SHP77 treated with DMSO at 0.1 percent for 48 hours (cell line): ENCODE data around the gene ACOXL.
"Not testable (repeated sequence)": the region's sequence is repeated elsewhere in the genome, so short reads cannot be mapped to it uniquely, and the experiment has no call there.

Source experiments
- DNase-seq: peaks from one replicate; lab custom pipeline; 2025; lab: John Stamatoyannopoulos, UW

The ACOXL gene

DNA sequence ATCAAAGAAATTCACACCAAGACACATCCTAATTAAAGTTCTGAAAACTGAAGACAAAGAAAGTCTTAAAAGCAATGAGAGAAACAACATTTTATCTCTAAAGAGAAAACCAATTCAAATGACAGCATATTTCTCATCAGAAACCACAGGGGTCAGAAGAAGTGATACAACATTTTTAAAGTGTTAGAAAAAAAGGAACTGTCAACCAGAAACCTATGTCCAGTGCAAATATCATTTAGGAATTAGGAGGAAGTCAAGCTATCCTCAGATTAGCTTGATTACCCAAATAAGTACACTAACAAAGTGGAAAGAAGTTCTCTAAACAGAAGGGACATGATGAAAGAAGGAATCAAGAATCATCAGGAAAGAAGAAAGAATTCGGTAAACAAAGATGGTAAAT lies 328.8 kb downstream of the ACOXL start:
- no peak for DNase-seq

DNA sequence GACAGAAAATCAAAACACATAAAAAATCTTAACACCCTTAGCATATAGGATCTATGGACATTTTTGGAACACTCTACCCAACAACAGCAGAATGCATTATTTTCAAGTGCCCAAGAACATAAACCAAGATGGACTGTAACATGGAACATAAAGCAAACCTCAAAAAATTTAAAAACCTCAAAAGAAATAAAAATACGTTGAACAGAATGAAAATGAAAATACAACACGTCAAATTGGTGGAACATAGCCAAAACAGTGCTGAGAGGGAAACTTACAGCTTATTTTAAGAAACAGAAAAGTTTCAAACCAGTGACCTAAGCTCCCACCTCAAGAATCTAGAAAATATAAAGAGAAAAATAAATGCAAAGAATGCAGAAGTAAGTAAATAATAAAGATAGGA lies 330.0 kb downstream of the ACOXL start:
- no peak for DNase-seq

DNA sequence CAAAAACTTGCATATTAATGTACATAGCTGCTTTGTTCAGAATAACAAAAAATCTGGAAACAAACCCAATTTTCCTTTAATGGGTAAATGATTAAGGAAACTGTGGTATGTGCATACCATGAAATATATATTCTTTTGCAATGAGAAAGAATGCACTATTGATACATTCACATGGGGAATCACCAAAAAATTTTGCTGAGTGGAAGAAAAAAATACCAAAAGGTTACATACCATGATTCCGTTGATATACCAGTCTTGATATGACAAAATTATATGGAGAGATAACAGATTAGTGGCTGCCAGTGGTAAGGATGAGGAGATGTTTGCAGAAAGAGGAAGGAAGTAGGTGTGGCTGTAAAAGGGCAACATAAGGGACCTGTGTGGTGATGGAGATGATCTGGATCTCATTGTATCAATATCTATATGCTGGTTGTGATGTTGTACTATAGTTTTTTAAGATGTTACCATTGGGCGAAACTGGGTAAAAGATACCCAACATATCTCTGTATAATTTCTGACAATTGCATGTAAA lies 333.8 kb downstream of the ACOXL start:
- DNase-seq, result no peak

DNA sequence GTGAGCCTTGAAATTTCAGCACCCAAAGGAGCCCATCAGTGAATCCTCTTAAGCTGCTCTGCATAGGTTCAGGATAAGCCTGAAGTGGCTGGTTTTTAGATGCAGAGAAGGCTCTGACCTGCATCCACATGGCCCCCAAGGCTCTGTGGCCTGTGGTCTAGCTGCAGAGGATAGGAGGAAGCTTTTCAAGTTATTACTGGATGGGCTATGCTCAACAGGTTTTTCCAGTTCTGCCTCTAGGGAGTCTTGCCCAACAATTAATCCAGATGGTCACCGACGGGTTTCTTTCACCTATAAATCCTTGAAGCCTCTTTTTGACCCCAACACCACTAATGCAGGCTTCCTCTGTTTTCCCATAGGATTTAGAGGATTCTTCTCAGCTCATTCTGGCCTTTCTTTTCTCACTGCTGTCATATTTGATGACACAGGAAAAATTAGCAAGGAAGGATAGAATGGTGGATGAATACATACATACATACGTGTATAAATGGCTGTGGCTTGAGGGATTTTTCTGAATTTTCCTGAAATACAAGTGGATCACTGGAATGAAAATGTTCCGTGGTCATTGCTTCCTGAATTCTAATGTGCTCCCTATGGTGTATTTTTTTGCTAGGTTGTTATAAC lies 336.2 kb downstream of the ACOXL start:
- no peak for DNase-seq

DNA sequence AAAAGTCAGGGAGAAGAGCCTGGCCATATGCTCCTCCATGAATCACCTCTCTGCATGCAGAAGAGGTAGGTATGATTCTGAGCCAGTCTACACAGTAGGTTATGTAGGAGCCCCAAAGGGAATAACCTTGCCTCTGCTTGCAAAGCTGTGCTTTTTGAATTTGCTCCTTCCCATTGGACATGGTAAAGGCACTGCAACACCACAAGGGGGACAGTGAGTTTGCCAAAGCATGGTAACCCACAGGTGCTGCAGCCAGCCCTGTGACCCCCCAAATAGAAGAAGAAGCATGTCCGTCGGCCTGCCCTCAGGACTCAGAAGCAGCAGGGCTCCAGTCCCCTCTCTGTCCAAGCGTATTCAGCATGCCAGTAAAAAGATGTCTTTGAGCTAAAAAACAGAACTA lies 337.3 kb downstream of the ACOXL start:
- DNase-seq, result no peak

DNA sequence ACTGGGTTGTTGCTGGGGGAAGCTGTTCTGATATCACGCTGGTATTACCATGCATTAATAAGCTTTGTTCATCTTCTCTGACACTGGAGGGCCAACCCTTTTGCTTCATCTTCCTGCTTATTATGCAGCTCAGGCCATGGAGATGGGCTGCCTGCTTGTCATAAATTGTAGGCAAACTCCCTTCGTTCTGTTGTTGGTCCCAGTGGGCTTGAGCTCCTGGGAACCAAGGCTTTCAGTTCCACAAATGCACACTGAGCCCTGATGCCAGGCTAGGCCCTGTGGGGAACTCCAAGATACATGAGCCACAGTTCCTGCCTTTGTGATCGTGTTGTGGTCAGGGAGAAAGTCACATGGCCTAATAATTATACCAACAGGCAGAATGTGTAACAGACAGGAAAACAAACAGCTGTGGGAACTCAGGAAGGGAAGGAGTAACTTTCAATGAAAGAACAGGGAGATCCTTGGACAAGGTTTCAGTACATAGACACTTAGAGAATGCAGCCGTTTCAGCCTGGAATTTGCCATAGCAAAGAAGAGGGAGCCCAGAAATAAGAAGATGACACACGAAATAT lies 339.3 kb downstream of the ACOXL start:
- DNase-seq, result no peak

DNA sequence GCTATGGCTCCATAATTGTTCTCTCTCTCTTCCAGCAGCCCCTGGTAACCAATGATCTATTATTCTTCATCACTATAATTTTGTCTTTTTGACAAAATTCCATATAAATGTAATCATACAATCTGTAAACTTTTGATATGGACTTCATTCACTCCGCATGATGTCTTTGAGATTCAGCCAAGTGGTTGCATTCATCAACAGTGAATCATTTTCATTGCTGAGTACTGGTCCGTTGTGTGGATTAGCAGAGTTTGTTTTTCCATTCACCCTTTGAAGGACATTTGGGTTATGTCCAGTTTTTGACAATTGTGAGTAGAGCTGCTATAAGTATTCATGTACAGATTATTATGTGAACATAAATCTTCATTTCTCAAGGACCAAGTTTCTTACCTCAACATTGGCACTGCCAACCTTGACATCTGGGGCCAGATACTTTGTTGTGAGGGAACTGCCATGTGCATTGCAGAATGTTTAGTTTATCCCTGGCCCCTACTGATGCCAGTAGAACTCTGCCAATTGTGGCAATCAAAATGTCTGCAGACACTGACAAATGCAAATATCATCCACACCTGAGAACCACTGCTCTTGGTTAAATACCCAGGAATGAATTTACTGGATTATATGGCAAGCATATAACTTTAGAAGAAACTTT lies 340.0 kb downstream of the ACOXL start:
- DNase-seq, result no peak

DNA sequence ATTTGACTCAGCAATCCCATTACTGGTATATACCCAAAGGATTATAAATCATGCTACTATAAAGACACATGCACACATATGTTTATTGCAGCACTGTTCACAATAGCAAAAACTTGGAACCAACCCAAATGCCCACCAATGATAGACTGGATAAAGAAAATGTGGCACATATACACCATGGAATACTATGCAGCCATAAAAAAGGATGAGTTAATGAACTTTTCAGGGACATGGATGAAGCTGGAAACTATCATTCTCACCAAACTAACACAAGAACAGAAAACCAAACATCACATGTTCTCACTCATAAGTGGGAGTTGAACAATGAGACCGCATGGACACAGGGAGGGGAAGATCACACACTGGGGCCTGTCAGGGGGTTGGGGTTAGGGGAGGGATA lies 350.3 kb downstream of the ACOXL start:
- DNase-seq, result not testable (repeated sequence)

DNA sequence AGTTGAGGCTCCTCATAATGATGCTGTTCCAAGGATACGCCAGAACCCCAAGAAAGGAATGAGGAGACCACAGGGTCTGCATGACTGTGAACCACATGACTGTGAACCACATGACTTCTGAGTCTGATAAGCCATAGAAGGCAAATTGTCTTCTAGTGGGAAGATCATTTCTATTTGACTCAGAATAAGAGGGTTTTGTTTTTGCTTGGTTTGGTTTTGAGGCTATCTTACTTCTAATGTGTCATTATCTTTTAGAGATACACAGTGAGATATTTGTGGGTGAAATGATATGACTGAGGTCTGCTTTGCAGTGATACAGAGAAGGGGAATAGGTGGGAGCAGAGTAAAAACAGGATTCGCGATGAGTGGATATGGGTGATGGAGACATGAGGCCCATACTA lies 359.4 kb downstream of the ACOXL start:
- DNase-seq, result no peak

DNA sequence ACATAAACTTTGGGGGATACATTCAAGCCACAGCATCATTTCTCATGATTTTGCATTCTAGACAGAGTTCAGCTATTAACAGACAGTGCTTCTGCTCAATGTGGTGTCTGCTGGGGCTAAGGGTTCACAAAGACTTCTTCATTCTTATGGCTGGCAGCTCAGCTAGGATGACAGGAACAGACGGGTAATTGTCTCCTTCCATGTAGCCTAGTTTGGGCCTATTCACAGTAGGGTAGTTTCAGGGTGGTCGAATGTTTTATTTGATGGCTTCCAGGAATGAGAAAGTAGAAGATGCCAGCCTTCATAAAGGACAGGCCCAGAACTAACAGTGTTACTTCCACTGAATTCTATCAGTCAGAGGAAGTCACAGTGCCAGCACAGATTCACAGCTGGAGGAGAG lies 362.3 kb downstream of the ACOXL start:
- DNase-seq, result no peak

DNA sequence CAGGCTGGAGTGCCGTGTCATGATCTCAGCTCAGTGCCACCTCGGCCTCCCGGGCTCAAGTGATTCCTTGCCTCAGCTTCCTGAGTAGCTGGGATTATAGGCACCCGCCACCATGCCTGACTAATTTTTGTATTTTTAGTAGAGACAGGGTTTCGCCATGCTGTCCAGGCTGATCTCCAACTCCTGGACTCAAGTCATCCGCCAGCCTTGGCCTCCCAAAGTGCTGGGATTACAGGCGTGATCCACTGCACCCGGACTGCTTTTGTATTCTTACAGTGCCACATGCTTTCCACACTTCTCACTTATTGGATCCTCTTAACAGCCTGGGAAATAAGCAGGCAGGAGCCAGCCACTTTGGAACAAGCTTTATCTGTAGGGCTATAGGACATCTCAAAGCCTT lies 363.1 kb downstream of the ACOXL start:
- DNase-seq, result no peak

DNA sequence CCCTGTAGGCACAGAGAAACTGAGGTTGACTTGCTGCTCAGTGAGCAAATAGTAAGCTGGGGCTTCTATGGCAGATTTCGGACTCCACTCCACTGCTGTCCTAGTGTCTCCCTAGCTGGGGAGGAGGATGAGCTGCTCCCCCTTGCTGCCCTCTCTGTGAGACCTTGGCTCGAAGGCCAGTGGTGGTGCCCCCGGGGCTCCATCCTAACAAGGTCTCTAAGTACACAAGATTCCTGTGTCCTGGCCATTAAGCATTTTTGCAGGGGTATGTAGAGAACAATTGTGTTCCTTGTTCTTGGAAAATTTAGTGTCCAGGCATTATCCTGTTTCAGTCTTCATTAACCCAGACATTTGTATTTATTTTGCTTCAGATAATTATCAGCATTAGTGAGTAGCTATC lies 367.0 kb downstream of the ACOXL start:
- no peak for DNase-seq

DNA sequence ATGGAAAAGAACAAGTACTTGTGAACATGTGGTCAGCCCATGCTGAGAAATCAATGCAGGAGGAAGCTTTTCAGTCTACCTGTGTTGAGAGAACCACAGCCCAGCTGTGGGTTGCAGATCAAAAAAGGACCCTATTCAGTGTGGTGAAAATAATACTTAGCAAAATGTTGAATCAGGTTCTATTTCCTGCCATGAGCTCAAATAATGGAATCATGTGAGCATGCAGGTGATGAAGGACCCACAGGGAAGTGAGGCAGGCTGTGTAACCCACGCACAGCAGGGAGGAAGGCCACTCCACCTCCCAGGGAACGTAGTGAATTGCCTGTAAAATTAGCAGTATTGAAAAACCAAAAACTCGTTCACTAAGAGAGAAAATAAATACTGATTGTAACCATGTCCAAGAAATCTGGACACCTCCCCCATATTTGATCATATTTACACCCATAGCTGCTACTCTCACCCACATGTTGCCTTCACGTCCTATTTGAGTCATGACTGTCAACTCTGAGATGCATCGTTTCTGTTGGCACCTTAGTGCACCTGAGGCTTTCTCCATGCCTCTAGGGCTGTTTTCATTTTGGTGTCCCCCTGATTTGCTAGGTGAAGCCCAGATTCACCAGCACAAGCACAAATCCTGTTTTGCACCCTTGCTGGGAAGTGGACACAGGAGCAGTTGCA lies 367.9 kb downstream of the ACOXL start:
- DNase-seq, result no peak

DNA sequence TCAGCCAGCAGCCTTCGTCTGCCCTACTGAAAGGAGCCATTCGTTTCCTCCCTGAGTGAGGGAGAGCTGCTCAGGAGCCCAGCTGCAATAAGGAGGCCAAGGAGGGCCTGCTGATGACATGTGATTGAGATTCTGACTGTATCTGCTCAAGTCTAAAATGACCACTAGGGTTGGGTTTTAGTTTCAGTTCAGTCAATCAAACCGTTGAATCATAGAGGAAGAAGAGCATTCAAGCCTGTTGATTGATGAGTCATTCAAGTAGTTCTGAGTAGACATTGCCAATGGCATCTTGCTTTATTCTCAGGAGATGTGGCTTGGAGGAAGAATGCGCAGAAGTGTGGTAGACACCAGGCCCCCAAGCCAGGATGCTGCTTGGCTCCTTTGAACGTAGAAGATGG lies 368.4 kb downstream of the ACOXL start:
- DNase-seq, result no peak

DNA sequence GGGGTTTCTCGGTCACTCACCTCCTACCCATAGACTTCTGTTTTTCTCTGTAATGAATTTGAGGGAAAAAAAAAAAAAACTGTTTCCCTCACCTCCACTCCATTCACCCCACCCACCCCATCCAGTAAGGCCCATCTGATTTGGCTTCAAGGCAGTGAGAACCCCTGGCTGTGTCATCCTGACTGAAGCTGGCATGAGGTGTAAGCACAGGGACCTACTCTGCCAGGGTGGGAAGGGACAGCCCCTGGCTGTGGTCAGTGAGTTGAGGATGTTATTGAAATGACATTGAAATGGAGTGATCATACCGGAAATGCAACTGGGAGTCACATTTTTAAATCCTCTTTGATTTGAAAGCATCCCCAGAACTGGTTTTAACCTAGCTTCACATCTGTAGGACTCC lies 369.2 kb downstream of the ACOXL start:
- DNase-seq, result no peak

DNA sequence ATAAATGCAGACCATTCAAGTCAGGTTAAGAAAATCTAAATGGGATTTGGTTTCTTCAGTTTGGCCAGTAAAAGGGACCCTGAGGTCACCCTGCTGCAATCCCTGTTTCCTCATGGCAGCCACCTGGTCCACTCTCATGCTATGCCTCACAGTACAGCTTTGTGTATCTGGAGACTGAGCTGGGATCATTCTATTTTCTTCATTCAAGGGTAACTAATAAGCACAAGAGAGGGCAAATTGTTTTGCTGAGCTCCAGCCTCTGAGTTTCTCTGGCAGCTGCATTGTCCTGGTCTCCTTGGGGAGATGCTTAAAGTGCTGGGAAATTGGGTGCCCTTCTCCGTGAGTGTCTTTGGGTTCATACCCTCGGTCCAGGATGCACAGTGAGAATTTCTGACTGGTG lies 369.8 kb downstream of the ACOXL start:
- no peak for DNase-seq

DNA sequence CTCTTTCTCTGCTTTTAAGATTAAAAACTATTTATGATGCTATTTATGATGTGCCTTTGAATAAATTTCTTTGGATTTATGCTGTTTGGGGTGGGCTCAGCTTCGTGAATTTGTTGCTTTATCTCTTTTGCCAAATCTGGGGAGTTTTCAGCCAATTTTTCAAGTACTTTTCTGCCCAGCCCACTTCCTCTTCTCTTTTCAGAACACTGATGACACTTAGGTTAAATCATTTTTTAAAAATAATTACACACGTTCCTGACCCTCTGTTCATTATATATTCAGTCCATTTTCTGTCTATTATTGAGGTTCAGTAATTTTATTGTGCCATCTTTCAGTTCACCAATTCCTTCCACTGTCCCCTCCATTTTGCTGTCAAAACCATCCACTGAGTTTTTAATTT lies 373.6 kb downstream of the ACOXL start:
- no peak for DNase-seq

DNA sequence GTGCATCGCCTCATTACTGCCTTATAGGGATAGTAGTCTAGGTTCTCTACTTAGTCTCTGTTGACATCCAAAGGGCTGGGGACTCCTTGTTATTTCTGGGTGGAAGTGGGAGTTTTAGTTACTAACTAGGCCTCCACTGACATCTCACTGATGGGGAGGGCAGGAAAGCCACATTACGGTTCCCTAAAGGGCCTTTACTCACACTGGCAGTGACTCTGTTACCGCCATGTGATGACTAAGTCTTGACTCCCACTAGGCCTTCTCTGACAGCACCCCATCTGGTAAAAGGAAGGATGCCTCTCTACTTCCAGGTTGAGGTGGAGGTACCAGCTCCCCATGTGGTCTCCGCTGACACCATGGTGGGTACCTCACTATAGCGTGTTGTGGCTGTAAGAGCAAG lies 374.3 kb downstream of the ACOXL start:
- no peak for DNase-seq

DNA sequence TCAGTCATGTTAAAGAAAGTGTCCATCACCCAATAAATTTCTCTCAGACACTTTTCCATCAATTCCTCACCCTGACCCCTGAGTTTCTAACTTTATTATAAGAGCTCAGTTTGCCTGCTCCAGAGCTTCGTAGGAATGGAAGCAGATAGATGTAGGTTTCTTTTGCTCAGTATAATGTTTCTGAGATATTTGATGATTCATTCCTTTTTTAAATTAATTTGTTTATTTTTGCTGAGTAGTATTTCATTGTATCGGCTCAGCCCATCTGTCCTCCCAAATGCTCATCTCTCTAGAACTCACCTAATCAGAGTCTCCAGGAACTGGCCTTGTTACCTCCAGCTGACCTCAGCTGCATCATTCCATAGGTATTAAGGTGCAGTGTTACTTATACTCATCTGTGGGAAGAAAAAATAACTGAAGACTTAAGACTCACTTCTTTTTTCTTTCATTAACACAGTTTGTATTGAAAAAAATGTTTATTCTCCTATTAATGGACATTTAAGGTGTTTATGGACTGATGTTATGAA lies 376.4 kb downstream of the ACOXL start:
- DNase-seq, result no peak

DNA sequence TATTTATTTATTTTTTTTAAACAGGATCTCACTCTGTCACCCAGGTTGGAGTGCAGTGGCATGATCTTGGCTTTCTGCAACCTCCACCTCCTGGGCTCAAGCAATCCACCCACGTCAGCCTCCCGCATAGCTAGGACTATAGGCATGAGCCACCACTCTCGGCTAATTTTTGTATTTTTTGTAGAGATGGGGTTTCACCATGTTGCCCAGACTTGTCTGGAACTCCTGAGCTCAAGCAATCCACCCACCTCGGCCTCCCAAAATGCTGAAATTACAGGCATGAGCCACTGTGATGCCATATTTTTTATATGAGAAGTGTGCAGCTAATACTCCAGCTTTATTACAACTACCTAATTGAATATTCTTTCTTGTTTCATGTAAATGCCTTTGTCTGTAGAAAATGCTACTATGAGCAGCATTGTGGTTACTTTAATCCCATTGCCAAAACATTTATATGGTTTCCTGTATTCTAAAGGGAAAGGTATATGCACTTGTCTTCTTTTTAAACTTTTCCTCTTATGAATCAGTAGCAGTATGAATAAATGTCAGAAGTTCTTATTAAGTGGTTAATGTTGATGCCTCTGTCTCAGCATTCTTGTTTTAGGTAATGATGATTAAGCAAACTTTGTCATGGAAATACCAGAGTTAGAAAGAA lies 378.9 kb downstream of the ACOXL start:
- DNase-seq, result no peak

DNA sequence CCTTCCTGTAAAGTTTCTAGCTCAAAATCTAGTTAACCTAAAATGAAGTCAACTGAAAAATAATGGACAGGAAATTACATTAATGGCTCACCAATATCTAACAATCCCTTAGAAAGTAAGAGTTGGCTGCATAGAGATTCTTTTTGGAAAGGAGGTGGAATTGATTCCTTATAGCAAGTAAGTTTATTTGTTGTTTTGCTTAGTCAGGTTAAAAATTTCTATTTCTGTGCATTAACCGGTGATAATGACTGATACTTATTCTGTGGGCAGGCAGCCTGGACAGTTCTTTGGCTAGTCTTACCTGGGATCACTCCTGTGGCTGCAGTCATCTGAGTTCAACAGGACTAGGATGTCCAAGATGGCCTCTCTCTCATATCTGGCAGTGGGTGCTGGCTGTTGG lies 381.5 kb downstream of the ACOXL start:
- no peak for DNase-seq

DNA sequence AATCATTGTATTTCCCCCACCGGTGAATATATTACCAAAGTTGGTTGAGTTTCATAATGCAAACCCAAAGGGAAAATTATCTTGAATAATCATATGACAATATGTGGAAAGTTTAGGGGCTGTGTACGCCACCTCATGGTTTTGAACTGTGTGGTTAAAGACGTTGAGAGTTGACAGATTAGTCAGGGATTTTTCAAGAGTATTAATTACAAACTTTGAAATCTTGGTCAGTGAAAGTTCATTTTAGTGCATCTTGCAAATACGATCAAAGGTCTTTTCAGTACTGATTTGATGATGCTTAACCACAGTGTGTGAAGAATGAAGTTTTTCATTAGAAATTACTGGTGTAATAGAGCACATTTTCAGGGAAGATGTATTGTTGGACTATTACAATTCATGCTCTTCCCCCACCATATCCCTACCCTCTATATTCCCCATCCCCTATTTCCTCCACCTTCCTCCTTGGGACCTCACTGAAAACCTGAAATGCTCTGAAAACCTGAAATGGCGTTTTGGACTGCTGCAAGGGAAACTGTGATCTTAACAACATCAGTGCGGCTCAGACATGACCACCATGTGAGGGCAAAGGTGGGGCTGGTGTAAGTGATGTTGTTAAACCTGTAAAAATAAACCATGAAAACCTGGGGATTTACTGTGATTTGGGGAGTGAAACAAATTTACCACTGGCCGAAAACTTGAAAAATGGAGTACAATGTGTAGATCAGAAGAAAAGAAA lies 383.8 kb downstream of the ACOXL start:
- no peak for DNase-seq
